Measurements from ENCODE around the gene LUC7L2.
A peak's percentile ranks its signal among the peaks of the same experiment; 100 is the strongest.
"Not testable (repeated sequence)": the region's sequence is repeated elsewhere in the genome, so short reads cannot be mapped to it uniquely, and the experiment has no call there.

The LUC7L2 gene

DNA sequence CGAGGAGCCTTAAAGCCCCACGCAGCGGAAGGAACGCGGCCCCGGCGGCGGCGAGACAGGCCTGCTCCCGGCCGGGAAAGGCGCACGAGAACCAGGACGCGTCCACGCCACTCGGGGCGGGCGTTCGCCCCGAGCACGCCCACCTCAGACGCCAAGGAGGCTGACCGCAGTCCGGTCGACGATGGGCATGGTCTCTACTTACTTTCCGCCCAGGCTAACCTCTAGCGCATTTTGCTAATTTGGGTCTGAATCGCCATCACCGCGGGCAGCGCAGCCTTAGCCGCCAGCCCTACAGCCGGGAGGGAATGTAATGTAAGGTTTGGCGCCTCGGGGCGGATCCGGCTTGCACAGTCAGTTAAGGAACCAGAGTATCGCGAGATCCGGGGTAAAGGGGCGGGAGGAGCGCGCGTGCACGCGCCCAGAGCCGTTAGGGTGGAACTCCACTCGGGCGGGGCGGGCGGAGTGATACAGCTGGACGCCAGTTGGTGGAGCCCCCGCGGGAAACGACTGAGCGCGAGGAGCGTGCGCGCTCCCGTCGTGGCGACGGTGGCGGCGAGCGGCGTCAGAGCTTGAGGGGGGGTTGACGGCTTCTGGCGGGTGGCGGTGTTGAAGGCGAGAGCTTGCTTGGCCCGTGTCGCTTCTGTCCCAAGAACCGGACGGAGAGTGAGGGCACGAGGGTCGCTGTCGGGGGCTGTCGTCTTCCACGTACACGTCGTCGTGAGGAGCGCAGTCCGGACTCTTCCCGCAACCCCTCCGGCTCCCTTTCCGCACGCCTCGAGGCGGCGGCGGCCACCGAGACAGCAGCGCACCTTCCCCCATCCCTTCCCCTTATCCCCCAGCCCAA is at the start of gene LUC7L2:
LUC7L2 (plus strand) TSS at position 529 of the 844 bp plus-strand sequence. CDS start 368 bp downstream, outside the sequence.
- CTCF ChIA-PET = interaction anchor here (0.6 kb wide), 1 partner anchor 1358 kb away, joined by 3 read pairs; the partner anchor contains the start of gene CREB3L2
- peak; percentile 91 for DNase-seq (ENCODE audit: low spot score)
- H3K27ac ChIP-seq = peak within 1 kb of the TSS; percentile 99
- TF ChIP-seq, protein P1, sequence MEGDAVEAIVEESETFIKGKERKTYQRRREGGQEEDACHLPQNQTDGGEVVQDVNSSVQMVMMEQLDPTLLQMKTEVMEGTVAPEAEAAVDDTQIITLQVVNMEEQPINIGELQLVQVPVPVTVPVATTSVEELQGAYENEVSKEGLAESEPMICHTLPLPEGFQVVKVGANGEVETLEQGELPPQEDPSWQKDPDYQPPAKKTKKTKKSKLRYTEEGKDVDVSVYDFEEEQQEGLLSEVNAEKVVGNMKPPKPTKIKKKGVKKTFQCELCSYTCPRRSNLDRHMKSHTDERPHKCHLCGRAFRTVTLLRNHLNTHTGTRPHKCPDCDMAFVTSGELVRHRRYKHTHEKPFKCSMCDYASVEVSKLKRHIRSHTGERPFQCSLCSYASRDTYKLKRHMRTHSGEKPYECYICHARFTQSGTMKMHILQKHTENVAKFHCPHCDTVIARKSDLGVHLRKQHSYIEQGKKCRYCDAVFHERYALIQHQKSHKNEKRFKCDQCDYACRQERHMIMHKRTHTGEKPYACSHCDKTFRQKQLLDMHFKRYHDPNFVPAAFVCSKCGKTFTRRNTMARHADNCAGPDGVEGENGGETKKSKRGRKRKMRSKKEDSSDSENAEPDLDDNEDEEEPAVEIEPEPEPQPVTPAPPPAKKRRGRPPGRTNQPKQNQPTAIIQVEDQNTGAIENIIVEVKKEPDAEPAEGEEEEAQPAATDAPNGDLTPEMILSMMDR (conservative IDR thresholded peaks at IDR 0.05; ENCODE audit: low read depth) = no peak
- POLR2A ChIA-PET (ENCODE audit: low non-redundant PET) = interaction anchor here (0.6 to 0.8 kb wide), 3 partner anchors 20 to 110 kb away, joined by 3 to 5 read pairs (median 4); no protein-coding TSS in a partner anchor

DNA sequence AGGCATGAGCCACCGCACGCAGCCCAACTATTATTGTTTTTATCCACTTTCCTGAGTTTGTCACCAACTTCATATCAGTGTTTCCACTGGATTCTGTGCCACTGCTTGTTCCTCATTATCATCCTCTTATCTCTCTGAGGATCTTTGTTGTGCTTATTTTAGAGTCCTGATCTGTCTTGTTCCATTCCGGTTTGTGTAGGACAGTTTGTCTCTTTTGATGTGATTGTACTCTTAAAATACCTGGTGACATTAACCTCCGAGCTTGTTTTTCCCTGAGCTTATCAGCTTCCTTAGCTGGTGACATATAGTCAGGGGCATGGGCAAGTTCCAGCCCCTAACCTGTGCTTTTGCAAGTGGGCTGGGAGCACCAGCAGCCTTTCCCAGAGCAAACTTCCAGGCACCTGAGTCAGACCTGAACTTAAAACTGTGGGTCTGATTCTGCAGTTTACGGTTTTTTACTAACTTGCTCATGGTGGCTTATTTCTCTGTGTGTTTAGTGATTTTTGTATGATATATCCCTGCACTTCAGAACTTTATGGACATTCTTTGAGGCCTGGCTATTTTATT is 41.7 kb upstream of the LUC7L2 start:
- ChIA-PET CTCF (interaction anchor here (0.7 kb wide), 1 partner anchor 192 kb away, joined by 4 read pairs; no protein-coding TSS in a partner anchor), POLR2A (ENCODE audit: low non-redundant PET) (no interaction called here)
- no peak overlapping the region for H3K27ac ChIP-seq
- no peak for DNase-seq (ENCODE audit: low spot score)
- TF ChIP-seq, protein P1 (conservative IDR thresholded peaks at IDR 0.05; ENCODE audit: low read depth) = no peak

GRCh38 chr7:139321071-139321745 is 38.5 kb upstream of the LUC7L2 start:
- ChIA-PET CTCF (no interaction called here), POLR2A (ENCODE audit: low non-redundant PET) (no interaction called here)
- no peak overlapping the region for H3K27ac ChIP-seq
- DNase-seq (ENCODE audit: low spot score) = no peak
- TF ChIP-seq, protein P1 (conservative IDR thresholded peaks at IDR 0.05; ENCODE audit: low read depth) = no peak

- DNase-seq (ENCODE audit: low spot score); POLR2A ChIA-PET (ENCODE audit: low non-redundant PET); CTCF ChIA-PET; H3K27ac ChIP-seq: not testable (repeated sequence)
These were observed 35.0 kb upstream of the LUC7L2 start for GRCh38 chr7:139324709-139325108.

DNA sequence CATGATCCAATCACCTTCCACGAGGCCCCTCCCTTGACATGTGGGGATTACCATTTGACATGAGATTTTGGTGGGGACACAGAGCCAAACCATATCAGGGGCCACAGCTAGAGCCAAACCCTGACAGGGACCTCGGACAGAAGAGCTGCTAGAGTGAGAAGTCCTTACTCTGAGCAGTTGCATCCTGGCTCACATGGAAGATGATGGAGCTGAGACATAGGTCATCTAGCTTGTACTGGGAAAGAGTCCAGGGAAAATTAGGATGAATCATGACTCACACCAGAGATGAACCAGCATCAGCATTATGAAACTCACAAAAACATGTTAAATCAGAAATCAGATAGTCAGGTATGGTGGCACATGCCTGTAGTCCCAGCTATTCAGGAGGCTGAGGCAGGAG is 31.3 kb upstream of the LUC7L2 start:
- CTCF ChIA-PET = no interaction called here
- TF ChIP-seq, protein P1 (conservative IDR thresholded peaks at IDR 0.05; ENCODE audit: low read depth) = no peak
- no peak overlapping the region for H3K27ac ChIP-seq
- POLR2A ChIA-PET (ENCODE audit: low non-redundant PET) = no interaction called here
- DNase-seq (ENCODE audit: low spot score) = peak; percentile 69

- TF ChIP-seq, protein P1 (conservative IDR thresholded peaks at IDR 0.05; ENCODE audit: low read depth) = no peak
These were observed 30.6 kb upstream of the LUC7L2 start for GRCh38 chr7:139329119-139329518.

More at GRCh38 chr7:139329119-139329518, 30.6 kb upstream of the LUC7L2 start:
- H3K27ac ChIP-seq = no peak overlapping the region
- ChIA-PET CTCF (no interaction called here), POLR2A (ENCODE audit: low non-redundant PET) (no interaction called here)
- no peak for DNase-seq (ENCODE audit: low spot score)

All from RWPE1 (cell line).